DOHH2 (cell line): ENCODE measurements around the gene ENPP6.

Experiments
- H3F3A ChIP-seq: fragments of 200-600 bp; sonication (generic), shearing (Covaris generic); 2 replicates; pipeline ENCODE4 v1.6.0; 2016; ENCODE audit warnings: antibody characterized with exemption, mild to moderate bottlenecking; ENCODE audit not compliant: control insufficient read depth, insufficient read depth
- H3K27ac ChIP-seq: fragments of 200-600 bp; sonication (generic); 2 replicates; pipeline ENCODE4 v1.5.1; 2014; ENCODE audit warnings: low read depth, mild to moderate bottlenecking, low read length, moderate library complexity
- H3K27me3 ChIP-seq: fragments of 200-600 bp; sonication (generic); 2 replicates; pipeline ENCODE4 v1.6.1; 2014; ENCODE audit warnings: mild to moderate bottlenecking, low read length, mixed read lengths; ENCODE audit not compliant: control insufficient read depth
- H3K36me3 ChIP-seq: fragments of 200-600 bp; sonication (generic); 2 replicates; pipeline ENCODE4 v1.6.1; 2014; ENCODE audit warnings: mild to moderate bottlenecking, low read length, moderate library complexity, mixed read lengths; ENCODE audit not compliant: control insufficient read depth
- H3K4me1 ChIP-seq: fragments of 200-600 bp; sonication (generic); 2 replicates; pipeline ENCODE4 v1.6.1; 2014; ENCODE audit warnings: mild to moderate bottlenecking, low read length, mixed read lengths; ENCODE audit not compliant: control insufficient read depth
- H3K4me2 ChIP-seq: fragments of 200-600 bp; sonication (generic); 2 replicates; pipeline ENCODE4 v1.6.0; 2014; ENCODE audit warnings: mild to moderate bottlenecking, low read length, moderate library complexity
- H3K4me3 ChIP-seq: fragments of 200-600 bp; sonication (generic); 2 replicates; pipeline ENCODE4 v1.5.1; 2014; ENCODE audit warnings: mild to moderate bottlenecking, low read length, mixed read lengths
- H3K79me2 ChIP-seq: fragments of 200-600 bp; sonication (generic); 2 replicates; pipeline ENCODE4 v1.6.1; 2014; ENCODE audit warnings: mild to moderate bottlenecking, low read length, mixed read lengths; ENCODE audit not compliant: control insufficient read depth
- H3K9me2 ChIP-seq: fragments of 200-600 bp; sonication (generic); replicated peaks from 2 replicates; pipeline ENCODE4 v1.6.1; 2014; ENCODE audit warnings: mild to moderate bottlenecking, low read length, mixed read lengths; ENCODE audit not compliant: control insufficient read depth
- H3K9me3 ChIP-seq: fragments of 200-600 bp; sonication (generic); 2 replicates; pipeline ENCODE4 v1.6.1; 2014; ENCODE audit warnings: antibody characterized with exemption, low read length, mixed read lengths; ENCODE audit not compliant: control insufficient read depth, insufficient read depth
- H4K20me1 ChIP-seq: fragments of 200-600 bp; sonication (generic); 2 replicates; pipeline ENCODE4 v1.6.0; 2014; ENCODE audit warnings: low read depth, mild to moderate bottlenecking, antibody characterized with exemption, low read length, moderate library complexity; ENCODE audit not compliant: control insufficient read depth, insufficient read depth
- CTCF ChIP-seq: fragments of 200-600 bp; sonication (generic); IDR thresholded peaks from one replicate; pipeline ENCODE4 v1.5.1; 2014; ENCODE audit warnings: antibody characterized with exemption, mild to moderate bottlenecking, low read depth, low read length; ENCODE audit not compliant: poor library complexity, severe bottlenecking
- EZH2phosphoT487 ChIP-seq: fragments of 200-600 bp; sonication (generic); IDR thresholded peaks from 2 replicates; pipeline ENCODE4 v1.6.1; 2017; ENCODE audit warnings: borderline replicate concordance, mild to moderate bottlenecking, antibody characterized with exemption, low read length, moderate library complexity, mixed read lengths

Gene ENPP6

GRCh38 chr4:184162596-184162995 is 55.1 kb downstream of the ENPP6 start:
- Histone ChIP-seq H3K27ac (no peak overlapping the region), H3K9me2 (no peaks in the 10 kb centered on the region), H3K9me3 (no peaks in the 10 kb centered on the region), H3K36me3 (no peaks in the 10 kb centered on the region), H3K4me3 (no peak overlapping the region), H4K20me1 (no peaks in the 10 kb centered on the region), H3F3A (no peaks in the 10 kb centered on the region), H3K79me2 (no peaks in the 10 kb centered on the region), H3K4me2 (no peak overlapping the region), H3K4me1 (no peaks in the 10 kb centered on the region), H3K27me3 (peaks cover 22% of the 10 kb centered on the region)
- TF ChIP-seq EZH2phosphoT487 (no peak), CTCF (no peak)

- no peak for TF ChIP-seq CTCF
- no peak for TF ChIP-seq EZH2phosphoT487
- Histone ChIP-seq H3K27ac (no peak overlapping the region), H3K79me2 (no peaks in the 10 kb centered on the region), H3K4me3 (no peak overlapping the region), H3F3A (no peaks in the 10 kb centered on the region), H3K4me1 (no peaks in the 10 kb centered on the region), H4K20me1 (no peaks in the 10 kb centered on the region), H3K9me3 (no peaks in the 10 kb centered on the region), H3K9me2 (no peaks in the 10 kb centered on the region), H3K27me3 (no peaks in the 10 kb centered on the region), H3K36me3 (no peaks in the 10 kb centered on the region), H3K4me2 (no peak overlapping the region)
Measured at GRCh38 chr4:184157322-184157721, 60.4 kb downstream of the ENPP6 start.

- H3K27ac ChIP-seq, result no peak overlapping the region
- no peaks in the 10 kb centered on the region for H3K36me3 ChIP-seq
Measured at GRCh38 chr4:184156163-184156920, 61.3 kb downstream of the ENPP6 start.

More at GRCh38 chr4:184156163-184156920, 61.3 kb downstream of the ENPP6 start:
- Histone ChIP-seq H3K4me3 (no peak overlapping the region), H3F3A (no peaks in the 10 kb centered on the region), H3K9me2 (no peaks in the 10 kb centered on the region), H3K79me2 (no peaks in the 10 kb centered on the region), H3K27me3 (no peaks in the 10 kb centered on the region), H3K4me1 (no peaks in the 10 kb centered on the region), H3K4me2 (no peak overlapping the region), H3K9me3 (no peaks in the 10 kb centered on the region), H4K20me1 (no peaks in the 10 kb centered on the region)
- no peak for TF ChIP-seq EZH2phosphoT487
- no peak for TF ChIP-seq CTCF
